Omental fat pad (tissue), 4 donors: ENCODE data around the gene RFX1. TPM values are rescaled to one million over a fixed set of nuclear protein-coding genes. Genes with fewer than 3 reads are reported as not detected.

Source experiments
- ATAC-seq: fragments of 150-250 bp; one replicate; pipeline ENCODE4 v1.9.1; 2016; ENCODE audit warnings: mild to moderate bottlenecking, moderate library complexity; ENCODE audit not compliant: low FRiP score
- DNase-seq: peaks from one replicate; pipeline ENCODE4 v3.0.0-alpha.2; 2019; ENCODE audit warnings: low spot score
- CTCF ChIP-seq, 3 donors: fragments of 450-650 bp; IDR thresholded peaks; one replicate each; pipeline ENCODE4 v1.5.1; 2016 to 2017; ENCODE audit warnings: antibody characterized with exemption in 3 of 3, mild to moderate bottlenecking in 3 of 3, moderate library complexity in 2 of 3
- total RNA-seq, 4 donors: library from RNA; depleted of rRNA; stranded (reverse); fragments of >200 nt; gene quantifications; one replicate each; pipeline ENCODE4 v1.1.0, GENCODE V29; 2016

The RFX1 gene
- total RNA-seq, 4 donors from 2014 or later = 2.8 to 7.6 (median 3.2) TPM

GRCh38 chr19:13913352-13913751 is 92.8 kb downstream of the RFX1 start:
- ATAC-seq (no peak), DNase-seq (no peak)
- no peak for TF ChIP-seq CTCF (IDR thresholded peaks at IDR 0.05)

Other genes starting within 250 kb of the RFX1 start
- gene MRI1, start 241.8 kb downstream of the RFX1 start, total RNA-seq = 10 to 100 TPM; 34.1 to 82.1 (median 38.5) TPM
- 100 to 1,000 TPM; 135 to 206 (median 170) TPM for gene C19orf53, start 231.9 kb downstream of the RFX1 start, total RNA-seq
- gene ZSWIM4, start 210.9 kb downstream of the RFX1 start, total RNA-seq = 1 to 10 TPM; 3.8 to 5.2 (median 4.6) TPM
- gene NANOS3, start 129.2 kb downstream of the RFX1 start, total RNA-seq = not detected
- gene BRME1, start 100.2 kb downstream of the RFX1 start, total RNA-seq = under 1 TPM in 2 of 4 donors, not detected in 2; 0.46 to 0.95 TPM
- gene CC2D1A, start 100.1 kb downstream of the RFX1 start, total RNA-seq = 10 to 100 TPM; 12.3 to 24.9 (median 15.6) TPM
- gene PODNL1, start 67.9 kb downstream of the RFX1 start, total RNA-seq = not detected
- gene DCAF15, start 53.8 kb downstream of the RFX1 start, total RNA-seq = 10 to 100 TPM in 3 of 4 donors, 1 to 10 TPM in 1; 8.9 to 22.9 (median 11.9) TPM
- not detected for gene RLN3, start 21.8 kb upstream of the RFX1 start, total RNA-seq
- gene IL27RA, start 25.4 kb upstream of the RFX1 start, total RNA-seq = 10 to 100 TPM in 1 of 4 donors, 1 to 10 TPM in 3; 4.5 to 12.8 (median 6.3) TPM
- gene PALM3, start 55.8 kb upstream of the RFX1 start, total RNA-seq = not detected
- gene MISP3, start 66.5 kb upstream of the RFX1 start, total RNA-seq = 1 to 10 TPM in 3 of 4 donors, not detected in 1; 1.6 to 3.0 (median 2.8) TPM
- gene C19orf67, start 79.5 kb upstream of the RFX1 start, total RNA-seq = not detected
- gene SAMD1, start 84.4 kb upstream of the RFX1 start, total RNA-seq = 10 to 100 TPM in 2 of 4 donors, 1 to 10 TPM in 2; 8.6 to 22.5 (median 10.8) TPM
- gene PRKACA, start 111.4 kb upstream of the RFX1 start, total RNA-seq = 10 to 100 TPM; 31.5 to 56.1 (median 45.1) TPM
- 1 to 10 TPM in 1 of 4 donors, under 1 TPM in 2, not detected in 1; 0.37 to 2.5 (median 0.95) TPM for gene ASF1B, start 130.3 kb upstream of the RFX1 start, total RNA-seq
- gene ADGRL1, start 199.8 kb upstream of the RFX1 start, total RNA-seq = 10 to 100 TPM in 3 of 4 donors, 1 to 10 TPM in 1; 7.7 to 18.0 (median 13.9) TPM